SU-DHL-6 (cell line): ENCODE measurements around the gene IRF8.

ENCODE experiments used
- EZH2phosphoT487 ChIP-seq: fragments of 200-600 bp; sonication (generic), shearing (Covaris generic); conservative IDR thresholded peaks from 2 replicates; pipeline ENCODE4 v1.6.1; 2018; ENCODE audit warnings: mild to moderate bottlenecking, antibody characterized with exemption, low read length, moderate library complexity, mixed read lengths
- TF ChIP-seq, protein P1 (sequence below): fragments of 200-600 bp; sonication (generic); IDR thresholded peaks from one replicate; pipeline ENCODE4 v1.5.1; 2017; ENCODE audit warnings: antibody characterized with exemption, mild to moderate bottlenecking, low read length, moderate library complexity; ENCODE audit not compliant: insufficient read depth, poor library complexity, severe bottlenecking

DNA sequence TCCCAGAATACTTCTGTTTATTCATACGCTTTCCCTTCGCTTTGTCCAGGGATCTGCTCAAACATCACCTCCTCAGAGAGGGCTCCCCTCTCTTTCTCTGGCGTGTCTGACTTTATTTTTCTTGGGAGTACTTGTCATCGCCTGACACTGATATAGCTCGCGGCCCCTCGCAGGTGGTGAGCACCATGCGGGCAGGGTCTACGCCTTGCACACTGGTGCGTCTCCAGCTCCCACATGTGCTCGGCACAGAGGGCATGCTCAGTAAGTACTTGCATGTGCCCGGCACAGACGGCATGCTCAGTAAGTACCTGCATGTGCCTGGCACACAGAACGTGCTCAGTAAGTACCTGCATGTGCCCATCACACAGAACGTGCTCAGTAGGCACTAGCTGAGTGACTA lies 57.5 kb downstream of the IRF8 start:
- TF ChIP-seq, protein P1, sequence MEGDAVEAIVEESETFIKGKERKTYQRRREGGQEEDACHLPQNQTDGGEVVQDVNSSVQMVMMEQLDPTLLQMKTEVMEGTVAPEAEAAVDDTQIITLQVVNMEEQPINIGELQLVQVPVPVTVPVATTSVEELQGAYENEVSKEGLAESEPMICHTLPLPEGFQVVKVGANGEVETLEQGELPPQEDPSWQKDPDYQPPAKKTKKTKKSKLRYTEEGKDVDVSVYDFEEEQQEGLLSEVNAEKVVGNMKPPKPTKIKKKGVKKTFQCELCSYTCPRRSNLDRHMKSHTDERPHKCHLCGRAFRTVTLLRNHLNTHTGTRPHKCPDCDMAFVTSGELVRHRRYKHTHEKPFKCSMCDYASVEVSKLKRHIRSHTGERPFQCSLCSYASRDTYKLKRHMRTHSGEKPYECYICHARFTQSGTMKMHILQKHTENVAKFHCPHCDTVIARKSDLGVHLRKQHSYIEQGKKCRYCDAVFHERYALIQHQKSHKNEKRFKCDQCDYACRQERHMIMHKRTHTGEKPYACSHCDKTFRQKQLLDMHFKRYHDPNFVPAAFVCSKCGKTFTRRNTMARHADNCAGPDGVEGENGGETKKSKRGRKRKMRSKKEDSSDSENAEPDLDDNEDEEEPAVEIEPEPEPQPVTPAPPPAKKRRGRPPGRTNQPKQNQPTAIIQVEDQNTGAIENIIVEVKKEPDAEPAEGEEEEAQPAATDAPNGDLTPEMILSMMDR, result no peak
- TF ChIP-seq EZH2phosphoT487, result no peak
